HG03342 (cell line): Measurements from ENCODE around the gene EEFSEC.

Experiments
- ATAC-seq: cut with Tn5 transposase; IDR thresholded peaks from one replicate; pipeline ENCODE4 v1.9.1; 2021; ENCODE audit warnings: mild to moderate bottlenecking, moderate library complexity; ENCODE audit not compliant: unreplicated experiment

EEFSEC gene

GRCh38 chr3:128238184-128238489 is 84.9 kb downstream of the EEFSEC start:
- no peak for ATAC-seq

DNA sequence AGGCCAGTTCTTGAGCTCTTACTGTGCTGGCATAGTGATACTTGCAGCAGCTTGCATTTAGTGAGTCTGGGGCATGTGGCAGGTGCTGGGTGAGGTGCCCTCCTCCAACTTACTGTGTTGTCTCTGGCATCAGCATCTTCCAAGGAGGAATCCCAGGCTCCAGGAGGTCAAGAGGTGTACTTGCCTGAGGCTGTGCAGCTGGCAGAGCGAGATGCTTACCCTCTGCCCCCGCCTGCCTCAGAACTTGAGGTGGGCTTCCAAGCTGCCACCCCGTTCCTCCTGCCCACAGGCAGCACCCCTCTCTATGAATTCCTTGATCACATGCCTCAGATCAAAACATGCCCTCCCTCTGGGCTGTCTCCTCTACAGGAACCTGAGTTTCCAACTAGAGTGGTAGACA is 86.0 kb downstream of the EEFSEC start:
- no peak for ATAC-seq

DNA sequence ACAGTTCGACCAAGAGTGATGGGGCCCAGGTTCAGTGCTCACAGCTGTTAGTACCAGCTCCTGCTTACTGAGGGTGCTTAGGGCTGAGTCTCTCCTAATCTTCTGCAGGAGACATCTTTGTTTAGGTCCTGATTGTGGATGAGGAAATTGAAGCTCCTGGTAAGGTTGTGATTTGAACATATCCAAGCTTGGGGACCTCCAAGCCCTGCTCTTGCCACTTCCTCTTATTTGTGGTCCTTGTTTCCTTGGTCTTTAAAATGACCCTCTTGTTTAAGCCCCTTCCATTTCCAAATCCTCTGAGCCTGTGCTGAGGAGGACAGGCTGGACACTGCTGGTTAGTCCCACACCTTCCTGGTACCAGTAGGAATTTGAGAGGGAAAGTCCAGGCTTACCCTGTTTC is 87.0 kb downstream of the EEFSEC start:
- ATAC-seq: no peak

- ATAC-seq: no peak
These were observed 88.5 kb downstream of the EEFSEC start for GRCh38 chr3:128241741-128242140.

- ATAC-seq: no peak
These were observed 89.7 kb downstream of the EEFSEC start for GRCh38 chr3:128242818-128243601.

DNA sequence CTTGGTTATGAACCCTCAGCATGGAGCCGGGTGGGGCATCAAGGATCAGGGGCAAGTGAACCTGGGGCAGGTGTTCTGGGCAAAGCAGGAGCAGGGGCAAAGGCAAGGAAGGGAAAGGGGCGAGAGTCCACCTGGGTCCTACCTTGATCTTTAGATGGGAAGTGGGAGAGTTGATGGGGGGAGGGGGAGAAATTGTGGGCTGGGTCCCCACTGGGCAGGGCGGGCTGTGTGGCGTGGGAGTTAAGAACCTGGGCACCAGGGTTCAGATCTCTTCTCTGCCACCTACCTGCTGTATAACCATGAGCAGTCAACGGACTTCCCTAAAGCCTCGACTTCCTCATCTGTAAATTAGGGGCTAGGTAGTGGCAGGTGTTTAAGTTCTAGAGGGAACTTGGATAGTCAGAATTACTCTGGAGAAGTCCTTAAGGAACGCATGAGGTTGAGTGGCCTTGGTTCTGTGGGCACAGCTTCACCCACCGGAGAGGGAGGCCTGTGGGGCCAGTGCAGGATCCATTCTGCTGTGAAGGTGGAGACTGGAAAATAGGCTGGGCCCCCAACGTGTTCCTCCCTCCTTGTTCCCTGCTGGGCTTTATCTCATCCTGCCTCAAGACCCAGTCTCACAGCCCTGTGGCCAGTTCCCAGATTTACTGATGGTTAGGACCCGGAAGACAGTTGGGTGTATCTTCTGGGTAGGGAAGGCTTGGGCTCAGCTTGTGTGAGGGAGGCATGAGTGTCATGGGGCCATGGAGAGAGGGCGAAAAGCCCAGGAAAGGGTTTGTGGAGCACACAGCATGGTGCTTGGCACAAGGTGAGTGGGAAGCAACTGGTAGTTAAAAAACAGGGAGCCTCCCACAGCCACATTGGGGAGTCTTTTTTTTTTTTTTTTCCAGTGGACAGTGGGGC is 90.6 kb downstream of the EEFSEC start:
- ATAC-seq: no peak

- ATAC-seq: no peak
These were observed 92.2 kb downstream of the EEFSEC start for GRCh38 chr3:128245460-128245859.

- no peak for ATAC-seq
These were observed 94.6 kb downstream of the EEFSEC start for GRCh38 chr3:128247666-128248409.

DNA sequence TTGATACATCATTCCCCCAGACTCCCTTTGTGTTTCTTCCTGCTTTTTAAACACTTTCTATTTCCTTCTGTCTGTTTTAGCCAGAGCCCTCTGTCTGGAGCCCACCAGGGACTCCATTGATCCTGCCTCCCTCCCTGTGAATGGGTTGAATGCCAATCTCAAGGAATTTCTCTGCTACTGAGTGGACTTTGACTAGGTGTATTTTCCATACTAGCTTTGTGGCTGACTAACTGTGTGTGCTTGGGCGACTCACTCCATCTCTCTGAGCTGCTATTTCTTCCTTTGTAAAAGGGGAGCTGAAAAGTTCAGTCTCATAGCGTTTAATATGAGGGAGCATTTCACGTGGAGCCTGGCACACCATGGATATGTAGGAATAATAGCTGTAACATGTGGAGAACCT is 98.8 kb downstream of the EEFSEC start:
- no peak for ATAC-seq

GRCh38 chr3:128253150-128253549 is 99.9 kb downstream of the EEFSEC start:
- no peak for ATAC-seq

DNA sequence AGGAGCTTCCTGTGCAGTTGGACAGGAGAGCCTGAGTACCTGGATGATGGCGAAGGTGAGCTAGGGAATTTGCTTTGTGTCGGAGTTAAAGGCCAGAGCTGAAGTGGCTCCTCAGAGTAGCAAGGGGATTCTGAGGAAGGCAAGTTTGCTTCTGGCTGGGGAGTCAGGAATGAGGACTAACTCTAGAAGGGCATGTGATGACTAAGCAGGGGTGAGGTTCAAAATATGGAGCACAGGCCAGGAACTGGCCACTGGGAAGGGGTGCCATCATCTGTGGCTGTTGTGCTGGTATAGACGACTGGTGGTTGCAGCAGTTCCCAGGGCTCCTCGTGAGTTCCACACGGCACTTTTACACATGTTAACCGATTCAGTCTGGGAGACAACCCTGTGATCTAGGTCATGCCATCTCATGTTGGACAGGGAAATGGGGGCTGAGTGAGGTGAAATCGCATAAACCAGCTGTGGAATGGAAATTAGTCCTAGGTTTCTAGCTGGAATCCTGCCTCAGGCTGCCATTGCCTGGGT is 100.8 kb downstream of the EEFSEC start:
- no peak for ATAC-seq

GRCh38 chr3:128254967-128255366 is 101.7 kb downstream of the EEFSEC start:
- no peak for ATAC-seq

DNA sequence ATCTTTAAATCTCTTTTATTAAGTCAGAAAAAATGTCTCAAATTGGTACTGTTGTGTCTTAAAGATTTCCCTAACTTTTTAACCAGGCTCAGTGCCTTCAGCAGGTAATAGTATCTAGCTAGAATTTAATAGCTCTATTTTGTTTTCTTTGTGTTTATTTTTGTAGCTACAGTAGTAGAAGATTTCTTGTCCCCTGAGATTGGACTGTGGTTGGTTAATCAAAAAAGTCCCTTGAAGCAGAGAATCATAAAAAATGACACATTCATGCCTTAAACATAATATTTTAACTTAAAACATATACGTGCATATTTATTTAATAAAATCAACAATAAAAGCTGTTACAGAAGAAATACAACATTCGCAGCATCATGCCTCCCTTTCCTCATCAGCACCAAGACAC is 102.8 kb downstream of the EEFSEC start:
- no peak for ATAC-seq

DNA sequence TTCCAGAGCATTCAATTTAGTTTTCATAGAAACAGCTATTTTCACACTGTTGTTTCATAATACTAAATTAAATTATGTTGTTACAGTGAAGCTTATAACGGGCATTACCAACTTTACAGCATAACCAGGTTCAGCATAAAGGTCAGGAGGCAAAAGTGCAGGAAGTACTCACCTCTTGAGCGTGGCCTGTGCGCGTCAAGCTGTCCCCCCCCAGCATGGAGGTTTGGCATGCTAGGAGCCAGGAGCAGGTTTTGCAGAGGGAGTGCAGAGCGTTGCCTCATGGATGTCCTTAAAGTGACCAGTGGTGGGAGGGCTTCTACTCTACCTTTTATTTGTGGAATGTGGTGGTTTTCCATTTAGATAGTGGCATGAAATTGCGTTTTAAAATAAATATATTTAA is 104.4 kb downstream of the EEFSEC start:
- ATAC-seq: no peak

DNA sequence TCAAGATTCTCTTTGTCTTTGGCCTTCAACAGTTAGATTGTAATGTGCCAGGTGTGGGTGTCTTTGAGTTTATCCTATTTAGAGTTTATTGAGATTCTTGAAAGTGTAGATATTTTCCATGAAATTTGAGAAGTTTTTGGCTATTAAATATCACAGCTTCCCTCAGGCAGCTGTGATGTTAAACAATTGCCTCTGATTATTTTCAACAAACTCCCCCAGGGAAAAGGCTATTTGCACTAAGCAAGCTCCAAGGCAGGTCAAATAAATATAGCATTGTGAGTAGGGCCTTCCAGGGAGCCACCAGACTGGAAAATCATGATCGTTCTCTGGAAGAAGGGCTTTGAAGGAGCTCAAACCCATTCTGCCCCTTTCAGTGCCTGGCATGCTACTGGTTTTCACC is 107.0 kb downstream of the EEFSEC start:
- no peak for ATAC-seq

- no peak for ATAC-seq
These were observed 109.2 kb downstream of the EEFSEC start for GRCh38 chr3:128262457-128262856.

DNA sequence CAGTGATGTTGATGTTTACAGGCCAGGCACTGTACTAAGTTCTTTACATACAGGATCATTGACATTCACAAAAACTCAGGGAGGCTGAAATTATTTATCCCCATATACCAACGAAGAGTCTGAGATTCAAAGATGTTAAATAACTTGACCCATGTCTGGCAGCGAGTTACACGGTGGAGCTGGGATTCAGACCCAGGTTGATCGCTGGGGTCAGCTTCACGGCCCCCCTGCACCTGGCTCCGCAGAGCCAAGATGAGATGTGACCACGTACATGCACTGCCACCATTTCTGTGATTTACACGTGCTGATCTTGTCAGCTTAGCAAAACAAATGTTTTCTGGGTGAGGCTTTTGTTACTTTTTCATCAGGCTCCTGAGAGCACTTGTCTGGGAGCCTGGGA is 109.8 kb downstream of the EEFSEC start:
- no peak for ATAC-seq

DNA sequence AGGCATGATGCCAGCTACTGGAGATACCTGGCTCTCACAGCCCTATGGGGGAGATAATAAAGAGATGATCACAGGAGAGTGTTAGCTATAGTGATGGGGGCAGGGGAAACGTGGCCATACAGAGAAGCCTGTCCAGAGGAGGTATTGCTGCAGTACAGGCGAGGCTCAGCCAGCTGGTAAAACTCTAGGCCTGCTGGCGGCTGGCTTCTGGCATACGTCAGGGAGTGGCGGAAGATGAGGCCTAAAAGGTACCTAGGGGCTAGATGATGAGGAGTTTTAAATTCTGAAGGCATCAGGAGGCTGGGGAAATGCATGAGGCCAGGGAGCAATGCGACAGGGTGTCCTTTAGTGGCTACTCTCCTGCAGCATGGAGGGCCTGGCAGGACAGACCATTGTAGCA is 110.7 kb downstream of the EEFSEC start:
- no peak for ATAC-seq

- ATAC-seq: no peak
These were observed 113.2 kb downstream of the EEFSEC start for GRCh38 chr3:128266453-128266852.

GRCh38 chr3:128267541-128267940 is 114.3 kb downstream of the EEFSEC start:
- no peak for ATAC-seq

GRCh38 chr3:128269006-128269775 is 115.9 kb downstream of the EEFSEC start:
- no peak for ATAC-seq
